Retinal pigment epithelial cell (primary cell): Measurements from ENCODE around the gene GRB10.
"Not testable (repeated sequence)": the region's sequence is repeated elsewhere in the genome, so short reads cannot be mapped to it uniquely, and the experiment has no call there.

ENCODE experiments used
- DNase-seq: peaks from one replicate; pipeline ENCODE4 v3.0.0-alpha.2; 2010; ENCODE audit warnings: low read depth
- H3K4me3 ChIP-seq: 2 replicates; pipeline ENCODE4 v1.5.1; 2011; ENCODE audit warnings: mild to moderate bottlenecking, low read length, control low read depth, moderate library complexity
- CTCF ChIP-seq: conservative IDR thresholded peaks from 2 replicates; pipeline ENCODE4 v1.5.1; 2011; ENCODE audit warnings: low read depth, low read length, control low read depth, inconsistent platforms

GRB10 gene

GRCh38 chr7:50556247-50556991 is 226.3 kb downstream of the GRB10 start:
- no peak overlapping the region for H3K4me3 ChIP-seq
- no peak for TF ChIP-seq CTCF
- DNase-seq, result no peak

- no peak for TF ChIP-seq CTCF
- DNase-seq, result no peak
- no peak overlapping the region for H3K4me3 ChIP-seq
These were observed 227.0 kb downstream of the GRB10 start for GRCh38 chr7:50555594-50556140.

GRCh38 chr7:50554431-50555322 is 228.0 kb downstream of the GRB10 start:
- DNase-seq, result no peak
- no peak for TF ChIP-seq CTCF
- no peak overlapping the region for H3K4me3 ChIP-seq

- no peak for TF ChIP-seq CTCF
- no peak overlapping the region for H3K4me3 ChIP-seq
- no peak for DNase-seq
These were observed 228.7 kb downstream of the GRB10 start for GRCh38 chr7:50553973-50554372.

- DNase-seq, result no peak
- no peak for TF ChIP-seq CTCF
- H3K4me3 ChIP-seq, result no peak overlapping the region
These were observed 229.8 kb downstream of the GRB10 start for GRCh38 chr7:50552921-50553320.

GRCh38 chr7:50552139-50552538 is 230.6 kb downstream of the GRB10 start:
- no peak overlapping the region for H3K4me3 ChIP-seq
- no peak for DNase-seq
- TF ChIP-seq CTCF, result no peak

- not testable (repeated sequence) for DNase-seq, H3K4me3 ChIP-seq
These were observed 237.1 kb downstream of the GRB10 start for GRCh38 chr7:50545613-50546012.
